H1 (cell line): ENCODE measurements around the gene COL2A1.

Experiments
- NANOG ChIP-seq: IDR thresholded peaks from 2 replicates; pipeline ENCODE4 v1.6.1; 2011; ENCODE audit warnings: low read length, low read depth, mild to moderate bottlenecking, inconsistent platforms; ENCODE audit not compliant: insufficient read depth, poor library complexity, severe bottlenecking
- POLR2A ChIP-seq, 2 experiments: IDR thresholded peaks; 1 replicate in 1 of 2; 2 replicates in 1 of 2; pipeline ENCODE4 v1.6.1; 2011; ENCODE audit warnings: low read depth in 2 of 2, low read length in 2 of 2, mild to moderate bottlenecking in 2 of 2; ENCODE audit errors: control extremely low read depth in 1 of 2
- TF ChIP-seq, protein P1 (sequence below), 3 experiments: IDR thresholded peaks; 1 replicate in 2 of 3; 2 replicates in 1 of 3; pipeline versions ENCODE4 v1.5.1 to v1.6.1; 2011; ENCODE audit warnings: low read length in 3 of 3, mild to moderate bottlenecking in 3 of 3, inconsistent platforms in 2 of 3, low read depth in 1 of 3, moderate library complexity in 1 of 3; ENCODE audit not compliant: insufficient read depth in 1 of 3; ENCODE audit errors: control extremely low read depth in 1 of 3

DNA sequence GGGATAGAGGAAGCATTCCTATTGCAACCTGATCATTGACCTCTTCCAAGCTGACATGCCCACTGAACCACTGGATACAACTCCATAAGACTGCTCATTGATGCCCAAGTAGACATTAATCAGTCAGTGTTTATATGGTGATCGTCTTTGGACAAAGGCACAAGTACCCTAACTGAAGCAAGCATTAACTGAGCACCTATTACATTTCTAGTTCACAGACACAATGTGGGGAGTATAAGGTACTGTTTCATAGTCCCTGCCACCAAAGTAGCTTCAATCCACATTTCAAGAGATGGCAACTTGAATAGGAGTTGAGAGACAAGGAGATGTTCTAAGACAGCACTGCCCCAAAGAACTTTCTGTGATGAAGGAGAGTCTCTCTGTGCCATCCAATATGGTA lies 10.9 kb upstream of the COL2A1 start:
- no peak for TF ChIP-seq NANOG
- TF ChIP-seq POLR2A (IDR thresholded peaks at IDR 0.05; ENCODE audit: control extremely low read depth in 1 of 2, low read depth in 2 of 2, low read length in 2 of 2): no peak
- TF ChIP-seq, protein P1, sequence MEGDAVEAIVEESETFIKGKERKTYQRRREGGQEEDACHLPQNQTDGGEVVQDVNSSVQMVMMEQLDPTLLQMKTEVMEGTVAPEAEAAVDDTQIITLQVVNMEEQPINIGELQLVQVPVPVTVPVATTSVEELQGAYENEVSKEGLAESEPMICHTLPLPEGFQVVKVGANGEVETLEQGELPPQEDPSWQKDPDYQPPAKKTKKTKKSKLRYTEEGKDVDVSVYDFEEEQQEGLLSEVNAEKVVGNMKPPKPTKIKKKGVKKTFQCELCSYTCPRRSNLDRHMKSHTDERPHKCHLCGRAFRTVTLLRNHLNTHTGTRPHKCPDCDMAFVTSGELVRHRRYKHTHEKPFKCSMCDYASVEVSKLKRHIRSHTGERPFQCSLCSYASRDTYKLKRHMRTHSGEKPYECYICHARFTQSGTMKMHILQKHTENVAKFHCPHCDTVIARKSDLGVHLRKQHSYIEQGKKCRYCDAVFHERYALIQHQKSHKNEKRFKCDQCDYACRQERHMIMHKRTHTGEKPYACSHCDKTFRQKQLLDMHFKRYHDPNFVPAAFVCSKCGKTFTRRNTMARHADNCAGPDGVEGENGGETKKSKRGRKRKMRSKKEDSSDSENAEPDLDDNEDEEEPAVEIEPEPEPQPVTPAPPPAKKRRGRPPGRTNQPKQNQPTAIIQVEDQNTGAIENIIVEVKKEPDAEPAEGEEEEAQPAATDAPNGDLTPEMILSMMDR (IDR thresholded peaks at IDR 0.05; ENCODE audit: control extremely low read depth in 1 of 3, insufficient read depth in 1 of 3, low read depth in 1 of 3, low read length in 3 of 3): no peak
